H54 (cell line): ENCODE data around the gene PPP4R3A.
"Not testable (repeated sequence)": the region's sequence is repeated elsewhere in the genome, so short reads cannot be mapped to it uniquely, and the experiment has no call there.

Source experiments
- DNase-seq: peaks from one replicate; pipeline ENCODE4 v3.0.0; 2011; ENCODE audit warnings: low spot score, mixed read lengths; ENCODE audit not compliant: insufficient read length
- FAIRE-seq: peaks from 3 replicates; lab custom pipeline; 2011; peaks lifted over from hg19 to GRCh38; lab: Jason Lieb, UNC
- POLR2A ChIP-seq: IDR thresholded peaks from 2 replicates; pipeline ENCODE4 v1.6.1; 2011; ENCODE audit warnings: low read depth, mild to moderate bottlenecking, low read length

PPP4R3A gene

GRCh38 chr14:91519239-91520036, 9.3 kb upstream of the PPP4R3A start:
- no peak for TF ChIP-seq POLR2A
- no peak for FAIRE-seq
- no peak for DNase-seq

- no peak for DNase-seq
Measured at GRCh38 chr14:91516663-91517388, 6.7 kb upstream of the PPP4R3A start.

GRCh38 chr14:91515979-91516378, 5.9 kb upstream of the PPP4R3A start:
- no peak for TF ChIP-seq POLR2A
- no peak for DNase-seq
- no peak for FAIRE-seq

More at GRCh38 chr14:91516663-91517388, 6.7 kb upstream of the PPP4R3A start:
- TF ChIP-seq POLR2A = no peak
- FAIRE-seq = no peak

GRCh38 chr14:91511043-91511383, 903 bp upstream of the PPP4R3A start:
- FAIRE-seq = peak; percentile 30
- TF ChIP-seq POLR2A = no peak
- no peak for DNase-seq

GRCh38 chr14:91509878-91510170, 286 bp downstream of the PPP4R3A start:
- FAIRE-seq (no peak), DNase-seq (no peak)
- no peak for TF ChIP-seq POLR2A

GRCh38 chr14:91509083-91509877, 830 bp downstream of the PPP4R3A start:
- FAIRE-seq = no peak
- TF ChIP-seq POLR2A = no peak

GRCh38 chr14:91508105-91508504, 2.0 kb downstream of the PPP4R3A start:
- FAIRE-seq (peak; percentile 11), DNase-seq (no peak)
- no peak for TF ChIP-seq POLR2A

More at GRCh38 chr14:91509083-91509877, 830 bp downstream of the PPP4R3A start:
- DNase-seq = no peak

- FAIRE-seq (no peak), DNase-seq (no peak)
- no peak for TF ChIP-seq POLR2A
Measured at GRCh38 chr14:91506226-91506625, 3.9 kb downstream of the PPP4R3A start.

GRCh38 chr14:91503000-91503504, 7.1 kb downstream of the PPP4R3A start:
- FAIRE-seq (no peak), DNase-seq (no peak)
- TF ChIP-seq POLR2A = no peak

GRCh38 chr14:91501951-91502930, 7.9 kb downstream of the PPP4R3A start:
- DNase-seq = no peak
- no peak for FAIRE-seq
- no peak for TF ChIP-seq POLR2A

- DNase-seq = no peak
- TF ChIP-seq POLR2A = no peak
- no peak for FAIRE-seq
Measured at GRCh38 chr14:91501348-91501747, 8.8 kb downstream of the PPP4R3A start.

- no peak for DNase-seq
- no peak for FAIRE-seq
- no peak for TF ChIP-seq POLR2A
Measured at GRCh38 chr14:91496790-91497189, 13.3 kb downstream of the PPP4R3A start.

GRCh38 chr14:91494392-91495065, 15.6 kb downstream of the PPP4R3A start:
- not testable (repeated sequence) for FAIRE-seq, DNase-seq
